ENCODE measurements around the gene ST7.

Gene ST7

DNA sequence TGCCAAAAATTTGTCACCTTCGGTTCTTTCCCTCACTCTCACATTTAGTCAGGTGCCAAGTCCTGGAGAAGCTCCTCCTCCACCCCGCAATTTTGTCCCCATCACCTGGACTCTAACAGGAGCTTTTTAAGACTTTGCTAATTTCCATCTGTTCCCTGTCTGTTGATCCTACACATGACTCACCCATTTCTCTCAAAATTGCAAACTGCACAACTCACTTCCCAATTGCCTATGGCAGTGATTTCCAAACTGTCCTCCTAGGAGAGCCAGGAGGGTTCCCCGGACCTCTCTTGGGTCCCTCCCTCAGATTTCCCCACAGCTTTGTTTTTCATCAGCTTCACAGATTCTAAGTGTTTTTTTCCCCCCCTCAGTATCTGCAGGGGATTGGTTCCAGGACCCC is 249.2 kb downstream of the ST7 start:
- no peak for DNase-seq

DNA sequence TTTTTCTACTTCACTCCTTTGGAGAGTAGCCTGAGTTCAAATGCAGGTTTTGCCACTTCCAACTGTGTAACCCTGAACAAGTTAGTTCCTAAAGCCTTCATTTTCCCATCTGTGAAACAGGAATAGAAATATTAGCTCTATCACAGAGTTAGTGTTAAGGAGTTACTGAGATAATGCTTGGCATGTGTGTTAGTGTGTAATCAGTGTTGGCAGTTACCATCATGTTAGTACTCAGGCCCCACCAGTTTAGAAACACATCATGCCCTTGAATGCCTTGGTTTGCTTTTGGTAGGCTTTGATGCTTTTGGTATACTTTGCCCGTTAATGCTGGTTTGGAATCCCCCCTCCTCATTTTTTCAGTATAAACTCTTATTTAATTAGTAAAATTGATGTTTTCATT is 249.9 kb downstream of the ST7 start:
- DNase-seq = no peak

GRCh38 chr7:117205873-117206272 is 252.6 kb downstream of the ST7 start:
- DNase-seq = no peak

DNA sequence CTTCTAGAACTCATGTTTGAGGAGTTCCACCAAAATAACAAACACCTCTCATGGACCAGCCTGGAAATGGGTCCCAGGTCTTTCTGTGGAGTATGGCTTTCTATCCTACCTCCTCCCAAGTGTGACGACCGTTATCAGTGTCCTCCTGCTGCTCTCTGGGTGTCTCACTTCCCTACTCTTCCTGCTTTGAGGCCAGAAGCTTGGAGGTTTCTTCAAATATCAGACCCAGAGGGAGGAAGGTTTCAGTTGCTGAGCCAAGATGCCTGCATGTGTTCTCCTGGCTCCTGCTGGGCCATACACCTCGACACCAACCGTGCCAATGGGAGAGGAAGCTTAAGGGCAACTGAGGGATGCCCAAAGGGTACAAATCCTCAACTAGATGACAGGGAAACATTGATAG is 255.0 kb downstream of the ST7 start:
- no peak for DNase-seq

DNA sequence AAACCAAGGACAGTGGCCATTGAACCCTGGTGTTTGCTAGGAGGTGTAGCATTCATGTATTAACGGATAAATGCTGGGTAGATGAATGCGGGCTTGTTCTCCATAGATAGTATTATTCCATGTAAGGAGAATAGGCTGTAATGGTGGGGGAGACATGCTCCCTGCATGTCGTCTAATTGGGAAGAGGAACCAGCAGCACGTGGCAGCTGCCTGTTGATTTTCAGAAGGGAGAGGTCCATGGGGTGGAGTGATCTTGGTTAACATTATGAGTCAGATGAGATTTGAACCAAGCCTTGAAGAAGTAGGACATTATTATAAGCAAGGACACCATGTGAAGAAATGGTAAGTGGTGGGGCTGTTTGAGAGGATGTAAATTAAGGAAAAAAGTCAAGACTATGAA is 257.1 kb downstream of the ST7 start:
- DNase-seq = no peak

DNA sequence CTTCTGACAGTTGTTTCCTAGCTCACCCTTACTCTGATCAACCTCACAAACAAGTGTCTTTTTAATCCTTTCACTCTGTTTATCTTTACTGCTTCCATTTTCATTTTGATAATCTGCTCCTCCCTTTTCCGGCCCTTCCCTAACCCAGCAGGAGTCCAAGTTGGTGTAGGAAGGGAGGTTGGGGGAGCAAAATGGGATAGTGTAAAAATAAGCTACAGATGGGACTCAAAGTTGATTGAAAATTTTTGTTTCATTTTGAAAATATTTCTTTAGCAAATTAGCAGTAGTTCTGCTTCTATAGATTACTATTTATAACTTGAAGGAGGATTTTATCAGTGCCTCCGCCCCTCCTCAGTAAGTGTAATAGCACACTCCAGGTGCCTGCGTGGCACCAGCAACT is 257.6 kb downstream of the ST7 start:
- DNase-seq = no peak

GRCh38 chr7:117211614-117212013 is 258.3 kb downstream of the ST7 start:
- no peak for DNase-seq

GRCh38 chr7:117212969-117213877 is 259.9 kb downstream of the ST7 start:
- DNase-seq = no peak

DNA sequence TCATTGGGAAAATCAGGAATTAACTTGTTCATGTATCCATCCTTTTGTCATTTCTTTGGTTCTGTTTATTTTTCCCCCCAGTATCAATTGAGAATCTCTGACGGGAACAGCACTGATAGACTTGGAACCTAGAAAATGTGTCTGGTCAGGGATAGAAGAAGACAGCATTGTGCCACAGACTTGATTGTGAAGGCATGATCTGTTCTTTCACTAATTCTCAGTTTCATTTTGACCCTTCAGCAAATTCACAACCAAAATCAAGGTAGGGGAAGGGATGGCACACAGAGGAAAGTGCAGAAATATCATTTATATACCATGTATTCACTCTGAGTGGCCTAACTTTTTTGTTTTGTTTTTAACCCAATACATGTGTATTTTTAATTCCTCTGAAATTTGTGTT is 262.7 kb downstream of the ST7 start:
- no peak for DNase-seq

- no peak for DNase-seq
Measured at GRCh38 chr7:117216436-117217069, 263.3 kb downstream of the ST7 start.

- no peak for DNase-seq
Measured at GRCh38 chr7:117217106-117218035, 264.1 kb downstream of the ST7 start.

DNA sequence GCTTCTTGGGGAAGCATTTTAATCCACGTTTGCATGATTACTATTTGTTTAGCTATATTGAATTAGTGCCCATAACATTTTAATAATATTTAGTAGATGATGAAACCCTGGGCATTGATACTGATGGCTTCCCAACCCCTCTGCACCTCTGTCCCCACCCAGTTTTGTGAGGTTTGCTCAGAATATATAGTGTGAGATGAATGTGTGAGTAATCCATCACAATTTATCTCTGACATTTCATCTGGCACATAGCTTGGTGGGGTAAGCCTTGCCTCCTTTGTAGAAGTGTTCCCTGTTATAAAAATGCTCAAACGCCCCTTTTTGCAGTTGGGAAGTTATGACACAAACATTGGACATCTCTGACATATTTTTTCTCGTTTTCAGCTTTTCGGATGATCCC is 265.4 kb downstream of the ST7 start:
- no peak for DNase-seq

DNA sequence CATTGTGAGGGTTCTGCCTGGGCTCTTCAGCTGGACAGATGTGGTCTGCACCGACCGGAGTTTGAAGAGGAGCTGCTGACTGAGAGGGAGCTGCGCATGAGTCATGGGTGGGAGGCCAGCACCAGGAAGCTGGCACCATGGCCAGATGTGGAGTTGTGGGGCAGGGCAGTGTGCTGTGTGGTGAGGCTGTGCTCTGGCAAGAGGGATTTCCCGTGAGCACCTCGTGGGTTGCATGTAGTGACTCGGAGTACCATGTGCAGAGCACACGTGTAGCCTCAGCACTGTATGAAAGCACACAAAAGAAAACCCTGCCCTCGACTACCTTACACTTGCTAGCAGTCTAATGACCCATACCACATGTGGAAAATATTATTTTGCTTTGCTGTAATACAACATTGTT is 266.2 kb downstream of the ST7 start:
- DNase-seq = no peak

DNA sequence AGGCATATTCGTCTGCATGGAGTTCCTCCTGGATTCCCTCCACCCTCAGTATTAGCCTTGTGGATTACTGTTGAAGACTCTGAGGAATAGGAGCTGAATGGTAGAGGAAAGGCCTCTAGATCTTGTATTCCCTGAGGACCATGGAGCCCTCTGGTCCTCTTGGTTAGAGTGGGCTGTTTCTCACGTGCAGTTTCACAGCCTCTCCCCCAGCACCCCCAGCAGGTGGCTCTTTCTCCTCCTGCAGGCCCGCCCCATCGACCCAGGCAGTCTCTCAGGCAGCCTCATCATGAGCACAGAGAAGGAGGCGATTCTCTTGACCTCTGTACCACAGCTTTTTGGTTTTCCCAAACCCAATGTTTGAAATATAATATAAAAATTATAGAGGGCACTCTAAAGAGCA is 267.5 kb downstream of the ST7 start:
- no peak for DNase-seq

GRCh38 chr7:117225536-117225935 is 272.2 kb downstream of the ST7 start:
- no peak for DNase-seq

DNA sequence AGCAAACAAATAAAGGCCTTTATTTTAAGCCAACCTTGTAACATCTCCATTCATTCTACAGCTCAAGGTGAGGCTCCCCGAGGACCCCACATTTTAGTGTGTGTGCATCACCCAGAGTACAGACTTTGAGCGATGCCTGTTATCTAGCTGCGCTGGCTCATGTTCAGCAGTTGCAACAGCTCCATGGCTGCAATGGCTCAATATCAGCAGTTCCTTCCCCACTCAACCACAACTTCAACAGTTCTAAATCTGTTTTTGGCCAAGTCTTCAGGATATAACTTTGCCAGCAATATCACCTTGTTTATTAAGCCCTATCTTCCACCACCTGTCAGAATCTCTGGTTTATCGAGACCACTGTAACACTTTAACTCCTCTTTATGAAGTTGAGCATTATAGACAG is 273.8 kb downstream of the ST7 start:
- no peak for DNase-seq

GRCh38 chr7:117229350-117229749 is 276.0 kb downstream of the ST7 start:
- no peak for DNase-seq

DNA sequence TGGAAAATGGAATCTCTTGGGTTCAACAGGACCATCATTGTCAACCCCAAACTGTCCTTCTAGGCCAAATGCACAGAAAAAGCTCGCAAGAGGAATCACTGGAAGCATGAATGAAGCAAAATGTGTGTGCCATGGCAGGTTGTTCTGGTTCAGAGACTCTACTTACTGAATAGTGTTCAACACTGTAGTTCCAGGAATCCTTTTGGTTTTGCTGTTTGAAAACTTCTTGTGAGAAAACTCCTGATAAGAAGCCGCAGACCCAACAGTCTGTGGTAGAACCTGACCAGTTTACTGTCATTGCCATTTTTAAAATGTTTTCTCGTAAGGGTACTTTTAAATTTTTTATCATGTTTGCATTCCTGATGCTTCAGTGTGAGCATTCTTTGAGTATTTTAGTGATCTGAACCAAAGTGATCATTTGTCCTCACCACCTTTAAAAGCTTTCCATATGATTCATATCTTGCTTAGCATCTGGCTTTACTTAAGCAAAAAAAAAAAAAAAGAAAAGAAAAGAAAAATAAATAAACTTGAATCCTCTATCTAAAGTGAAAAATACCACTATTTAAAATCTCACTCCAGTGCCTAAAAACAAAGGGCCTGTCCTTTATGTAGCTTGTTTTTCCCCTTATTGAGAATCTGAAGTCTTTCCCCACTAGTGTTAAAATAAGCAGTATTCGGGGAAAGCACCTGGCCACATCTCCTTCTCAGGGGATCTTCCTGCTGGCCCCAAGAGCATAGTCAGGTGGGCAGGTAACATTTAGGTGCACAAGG is 277.2 kb downstream of the ST7 start:
- no peak for DNase-seq

DNA sequence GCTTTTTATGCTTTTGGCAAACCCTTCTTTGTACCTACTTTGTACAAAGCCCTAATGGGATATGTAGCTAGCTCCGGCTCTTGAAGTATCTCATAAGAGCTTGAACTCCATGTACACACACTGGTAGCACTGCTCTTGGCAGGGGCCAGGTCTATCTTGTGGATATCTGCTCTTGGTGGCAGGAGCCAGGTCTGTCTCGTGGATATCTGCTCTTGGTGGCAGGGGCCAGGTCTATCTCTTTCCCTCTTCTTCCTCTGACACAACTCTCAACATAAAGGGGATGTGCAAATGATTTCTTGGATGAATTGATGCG is 277.7 kb downstream of the ST7 start:
- DNase-seq = no peak

DNA sequence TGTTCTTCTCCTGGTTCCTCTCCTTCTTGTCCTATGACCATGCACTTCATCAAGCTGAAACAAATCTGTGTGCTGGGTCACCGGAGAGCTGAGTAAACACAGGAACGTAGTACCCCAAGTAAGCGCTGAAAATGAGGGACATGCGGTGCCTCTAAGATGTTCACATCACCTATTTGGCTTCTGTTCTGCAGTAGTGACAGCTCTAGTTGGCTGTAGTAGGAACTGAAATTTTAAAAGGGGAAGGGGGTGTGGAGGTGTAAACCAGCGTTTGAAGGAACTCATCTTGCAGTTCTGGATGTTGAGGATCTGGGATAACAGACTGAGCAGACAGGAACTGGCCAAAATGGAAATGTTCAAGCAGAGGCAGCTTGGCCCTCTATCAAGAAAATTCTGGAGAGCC is 284.3 kb downstream of the ST7 start:
- no peak for DNase-seq

- DNase-seq = no peak
Measured at GRCh38 chr7:117238472-117238871, 285.2 kb downstream of the ST7 start.

DNA sequence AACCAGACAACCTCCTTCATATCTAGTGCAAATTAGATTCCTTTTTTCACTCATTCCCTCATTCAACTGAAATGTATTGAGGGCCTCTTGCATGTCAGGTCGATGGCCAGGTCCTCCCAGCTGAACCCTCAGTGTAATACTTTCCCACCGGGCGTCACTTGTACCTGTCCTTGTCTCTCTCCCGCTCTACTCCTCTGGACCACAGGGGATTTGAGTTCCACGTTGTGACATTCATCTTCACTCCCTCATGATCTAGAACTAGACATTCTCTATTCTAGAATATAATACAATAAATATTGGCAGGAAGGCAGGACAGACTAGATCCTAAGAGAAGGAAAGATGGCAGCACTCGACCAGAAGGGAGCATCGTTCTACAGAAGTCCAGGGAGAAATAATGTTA is 285.6 kb downstream of the ST7 start:
- no peak for DNase-seq

- DNase-seq = no peak
Measured at GRCh38 chr7:117241088-117241487, 287.8 kb downstream of the ST7 start.

Measured in cortex of kidney (tissue), 1 donor.